ENCODE measurements around the gene CD101. TPM values are rescaled to one million over a fixed set of nuclear protein-coding genes. Genes with fewer than 3 reads are reported as not detected.

Gene CD101
- total RNA-seq, 1 donor from 2014 or later = not detected

- intact Hi-C loops (cut with DNase I) = loop anchor here (5.0 kb wide), 1 partner anchor 76 kb away; no protein-coding TSS in a partner anchor
- no peak for DNase-seq (ENCODE audit: low spot score in 2 of 2)
- H3K27ac ChIP-seq = no peak overlapping the region
- peaks cover 0 to 10% of the 10 kb centered on the region in 2 donors for H3K4me1 ChIP-seq
- H3K27me3 ChIP-seq = no peaks in the 10 kb centered on the region
- no peaks in the 10 kb centered on the region for H3K36me3 ChIP-seq
- no peak overlapping the region for H3K4me3 ChIP-seq
- no peaks in the 10 kb centered on the region for H3K9me3 ChIP-seq
- TF ChIP-seq CTCF (IDR thresholded peaks at IDR 0.05) = no peak
Measured at GRCh38 chr1:116988248-116988647, 13.3 kb upstream of the CD101 start.

- intact Hi-C loops (cut with DNase I) = loop anchor here (5.0 kb wide), 1 partner anchor 77 kb away; no protein-coding TSS in a partner anchor
- Histone ChIP-seq H3K9me3 (no peaks in the 10 kb centered on the region), H3K27me3 (no peaks in the 10 kb centered on the region), H3K27ac (no peak overlapping the region), H3K36me3 (no peaks in the 10 kb centered on the region), H3K4me3 (no peak overlapping the region), H3K4me1 (peaks cover 0 to 10% of the 10 kb centered on the region in 2 donors)
- TF ChIP-seq CTCF (IDR thresholded peaks at IDR 0.05) = no peak
- DNase-seq (ENCODE audit: low spot score in 2 of 2) = no peak
Measured at GRCh38 chr1:116988908-116989307, 12.7 kb upstream of the CD101 start.

GRCh38 chr1:116989835-116990234, 11.7 kb upstream of the CD101 start:
- Histone ChIP-seq H3K4me1 (peaks cover 0 to 10% of the 10 kb centered on the region in 2 donors), H3K27ac (no peak overlapping the region), H3K4me3 (no peak overlapping the region), H3K36me3 (no peaks in the 10 kb centered on the region), H3K9me3 (no peaks in the 10 kb centered on the region), H3K27me3 (no peaks in the 10 kb centered on the region)
- TF ChIP-seq CTCF (IDR thresholded peaks at IDR 0.05) = no peak
- intact Hi-C loops (cut with DNase I) = loop anchor here (5.0 kb wide), 1 partner anchor 78 kb away; no protein-coding TSS in a partner anchor
- no peak for DNase-seq (ENCODE audit: low spot score in 2 of 2)

DNA sequence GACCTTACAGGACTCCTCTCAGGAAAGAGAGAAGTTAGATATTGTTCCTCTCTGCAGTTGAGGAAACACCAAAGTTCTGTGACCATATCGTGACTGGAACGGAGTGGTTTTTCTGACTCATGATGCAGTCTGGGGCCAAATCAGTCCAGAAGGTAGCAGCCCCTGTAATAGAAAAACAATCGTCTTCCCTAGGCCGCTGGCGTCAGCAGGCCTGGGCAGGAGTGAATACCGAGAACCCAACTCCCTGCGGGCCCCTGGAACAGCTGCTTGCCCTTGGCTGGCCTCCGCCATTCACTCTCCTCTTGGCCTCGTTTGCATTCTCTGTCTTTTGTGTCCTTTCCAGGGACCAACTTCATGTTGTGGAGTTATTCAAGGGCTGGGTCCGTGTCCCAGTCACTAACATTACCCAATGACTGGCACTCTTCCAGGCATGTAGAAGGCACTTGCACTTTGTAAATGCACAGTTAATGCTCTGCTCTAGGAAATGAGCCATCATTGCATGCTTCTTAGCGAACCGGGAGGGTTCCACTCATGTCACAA, 10.9 kb upstream of the CD101 start:
- H3K27me3 ChIP-seq = no peaks in the 10 kb centered on the region
- peaks cover 0 to 10% of the 10 kb centered on the region in 2 donors for H3K4me1 ChIP-seq
- peak; percentile 50 to 88 for DNase-seq (ENCODE audit: low spot score in 2 of 2)
- no peaks in the 10 kb centered on the region for H3K36me3 ChIP-seq
- peak overlapping the region; percentile 40 to 66 for H3K27ac ChIP-seq
- no peak overlapping the region for H3K4me3 ChIP-seq
- no peak for TF ChIP-seq CTCF (IDR thresholded peaks at IDR 0.05)
- no peaks in the 10 kb centered on the region for H3K9me3 ChIP-seq
- intact Hi-C loops (cut with DNase I) = no loop called here

GRCh38 chr1:116991171-116991845, 10.3 kb upstream of the CD101 start:
- peak overlapping the region; percentile 40 to 66 for H3K27ac ChIP-seq
- intact Hi-C loops (cut with DNase I) = no loop called here
- no peak for DNase-seq (ENCODE audit: low spot score in 2 of 2)
- peaks cover 0 to 10% of the 10 kb centered on the region in 2 donors for H3K4me1 ChIP-seq
- H3K4me3 ChIP-seq = no peak overlapping the region
- no peaks in the 10 kb centered on the region for H3K36me3 ChIP-seq
- no peaks in the 10 kb centered on the region for H3K9me3 ChIP-seq
- H3K27me3 ChIP-seq = no peaks in the 10 kb centered on the region
- no peak for TF ChIP-seq CTCF (IDR thresholded peaks at IDR 0.05)

Data from ascending aorta (tissue), 2 donors.